DMS 273 (cell line): ENCODE data around the gene DMPK.

Source experiments
- DNase-seq: peaks from one replicate; lab custom pipeline; 2025; ENCODE audit not compliant: unreplicated experiment; lab: John Stamatoyannopoulos, UW

The DMPK gene

DNA sequence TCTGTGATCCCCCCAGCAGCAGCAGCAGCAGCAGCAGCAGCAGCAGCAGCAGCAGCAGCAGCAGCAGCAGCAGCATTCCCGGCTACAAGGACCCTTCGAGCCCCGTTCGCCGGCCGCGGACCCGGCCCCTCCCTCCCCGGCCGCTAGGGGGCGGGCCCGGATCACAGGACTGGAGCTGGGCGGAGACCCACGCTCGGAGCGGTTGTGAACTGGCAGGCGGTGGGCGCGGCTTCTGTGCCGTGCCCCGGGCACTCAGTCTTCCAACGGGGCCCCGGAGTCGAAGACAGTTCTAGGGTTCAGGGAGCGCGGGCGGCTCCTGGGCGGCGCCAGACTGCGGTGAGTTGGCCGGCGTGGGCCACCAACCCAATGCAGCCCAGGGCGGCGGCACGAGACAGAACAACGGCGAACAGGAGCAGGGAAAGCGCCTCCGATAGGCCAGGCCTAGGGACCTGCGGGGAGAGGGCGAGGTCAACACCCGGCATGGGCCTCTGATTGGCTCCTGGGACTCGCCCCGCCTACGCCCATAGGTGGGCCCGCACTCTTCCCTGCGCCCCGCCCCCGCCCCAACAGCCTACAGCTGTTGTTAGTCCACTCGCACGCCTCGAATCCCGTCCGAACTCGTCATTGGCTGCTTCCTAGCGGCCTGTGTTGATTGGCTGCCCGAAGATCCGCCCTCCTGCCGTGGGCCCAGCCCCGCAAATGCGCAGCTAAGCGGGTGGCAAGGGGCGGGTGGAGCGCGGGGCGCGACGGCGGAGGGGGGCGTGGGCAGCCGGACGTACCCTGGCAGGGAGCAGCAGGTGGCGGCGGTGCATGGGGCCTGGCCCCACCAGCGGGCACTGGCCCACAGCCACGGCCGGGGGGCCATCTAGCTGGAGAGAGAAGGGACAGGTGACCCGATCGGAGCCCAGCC is 11.8 kb downstream of the DMPK start:
- DNase-seq, result peak; percentile 97

GRCh38 chr19:45769821-45770191 is 12.5 kb downstream of the DMPK start:
- peak; percentile 80 for DNase-seq

DNA sequence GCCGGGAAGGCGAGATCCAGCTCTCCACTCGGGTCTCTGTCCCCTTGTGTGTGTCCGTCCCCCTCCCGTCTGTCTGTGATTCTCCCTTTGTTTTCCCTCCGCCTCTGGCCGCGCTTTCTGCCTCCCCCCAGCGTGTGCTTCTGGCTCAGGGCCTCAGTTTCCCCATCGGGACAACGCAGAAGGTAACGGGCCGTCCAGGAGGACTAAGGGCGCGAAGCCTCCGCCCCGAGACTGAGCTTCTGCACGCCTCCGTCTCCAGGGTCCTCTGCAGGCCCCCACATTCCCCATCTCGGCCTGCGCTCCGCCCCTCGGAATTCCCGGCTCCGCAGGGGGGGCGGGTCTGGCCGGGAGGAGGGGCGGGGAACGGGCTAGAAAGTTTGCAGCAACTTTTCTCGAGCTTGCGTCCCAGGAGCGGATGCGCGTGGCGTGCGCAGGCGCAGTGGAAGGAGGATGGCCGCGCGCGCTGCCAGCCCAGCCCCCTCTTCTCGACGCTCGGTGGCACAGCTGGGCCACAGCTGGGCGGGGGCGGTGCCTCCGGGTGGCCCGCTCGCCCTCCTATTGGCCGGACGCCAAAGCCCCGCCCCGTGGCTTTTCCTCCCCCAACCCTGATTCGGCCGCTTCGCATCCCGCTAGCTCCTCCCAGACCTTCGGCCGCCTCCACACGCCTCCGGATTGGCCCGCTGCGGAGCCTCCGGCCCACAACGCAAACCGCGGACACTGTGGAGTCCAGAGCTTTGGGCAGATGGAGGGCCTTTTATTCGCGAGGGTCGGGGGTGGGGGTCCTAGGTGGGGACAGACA is 13.1 kb downstream of the DMPK start, which contains the start of gene SIX5:
Gene SIX5, minus strand, starts transcription at position 269 of the 799 bp plus-strand sequence. CDS start 408 bp downstream, outside the sequence.
- DNase-seq, result peak; percentile 99

GRCh38 chr19:45768655-45768983 is 13.7 kb downstream of the DMPK start:
- DNase-seq, result peak; percentile 85

DNA sequence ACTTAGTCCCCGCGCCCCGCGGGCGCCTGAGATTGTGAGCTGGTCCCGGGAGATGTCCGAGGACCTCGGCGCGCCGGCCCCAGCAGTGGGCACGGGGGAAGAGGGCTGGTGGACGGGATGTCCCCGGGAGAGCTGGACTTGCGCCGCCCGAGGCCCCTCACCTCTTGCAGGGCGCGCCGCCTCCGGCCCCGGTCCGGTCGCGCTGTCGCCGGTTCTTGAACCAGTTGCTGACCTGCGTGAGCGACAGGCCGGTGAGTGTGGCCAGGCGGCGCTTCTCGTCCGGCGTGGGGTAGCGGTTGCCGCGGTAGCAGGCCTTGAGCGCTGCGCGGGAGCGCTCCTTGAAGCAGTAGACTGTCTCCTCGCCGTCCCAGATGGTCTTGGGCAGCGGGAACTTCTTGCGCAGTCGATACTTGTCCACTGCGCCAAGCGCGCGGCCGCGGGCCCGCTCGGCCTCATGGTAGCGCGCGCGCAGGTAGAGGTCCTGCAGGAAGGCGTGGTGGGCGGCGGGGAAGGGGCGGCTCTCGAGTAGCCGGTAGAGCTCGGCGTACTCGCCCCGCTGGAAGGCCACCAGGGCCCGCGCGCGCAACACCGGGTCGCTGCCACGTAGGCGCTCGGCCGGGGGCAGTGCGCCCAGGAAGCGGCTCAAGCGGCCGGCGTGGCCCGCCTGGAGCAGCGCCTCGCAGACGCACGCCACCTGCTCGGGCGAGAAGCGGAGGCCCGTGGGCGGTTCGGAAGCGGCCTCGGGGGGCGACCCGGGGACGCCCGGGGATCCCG is 14.2 kb downstream of the DMPK start:
- peak; percentile 87 for DNase-seq

DNA sequence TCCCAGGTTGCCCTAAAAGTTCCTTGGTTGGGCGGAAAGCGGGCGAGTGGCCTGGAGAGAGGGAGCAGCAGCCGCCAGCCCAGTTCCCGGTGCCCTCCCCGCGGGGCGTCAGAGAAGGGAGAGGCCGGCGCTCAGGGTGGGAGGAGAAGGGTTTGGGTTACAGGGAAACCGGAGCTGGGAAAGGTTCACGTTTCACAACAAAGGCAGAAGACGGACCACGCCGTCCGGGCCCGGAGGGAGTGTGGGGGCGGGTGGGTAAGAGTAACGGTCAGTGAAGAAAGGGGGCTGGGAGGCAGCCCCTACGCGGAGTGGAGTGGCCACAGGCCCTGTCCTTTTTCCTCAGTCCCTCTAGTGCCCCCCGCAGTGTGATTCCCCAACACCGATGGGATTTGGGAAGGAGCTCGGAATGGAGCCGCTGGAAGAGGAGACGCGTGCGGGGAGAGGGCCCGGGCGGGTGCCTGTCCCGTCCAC is 14.8 kb downstream of the DMPK start:
- DNase-seq, result peak; percentile 91

GRCh38 chr19:45766869-45767346 is 15.4 kb downstream of the DMPK start:
- DNase-seq, result no peak

GRCh38 chr19:45766296-45766868 is 15.9 kb downstream of the DMPK start:
- no peak for DNase-seq

DNA sequence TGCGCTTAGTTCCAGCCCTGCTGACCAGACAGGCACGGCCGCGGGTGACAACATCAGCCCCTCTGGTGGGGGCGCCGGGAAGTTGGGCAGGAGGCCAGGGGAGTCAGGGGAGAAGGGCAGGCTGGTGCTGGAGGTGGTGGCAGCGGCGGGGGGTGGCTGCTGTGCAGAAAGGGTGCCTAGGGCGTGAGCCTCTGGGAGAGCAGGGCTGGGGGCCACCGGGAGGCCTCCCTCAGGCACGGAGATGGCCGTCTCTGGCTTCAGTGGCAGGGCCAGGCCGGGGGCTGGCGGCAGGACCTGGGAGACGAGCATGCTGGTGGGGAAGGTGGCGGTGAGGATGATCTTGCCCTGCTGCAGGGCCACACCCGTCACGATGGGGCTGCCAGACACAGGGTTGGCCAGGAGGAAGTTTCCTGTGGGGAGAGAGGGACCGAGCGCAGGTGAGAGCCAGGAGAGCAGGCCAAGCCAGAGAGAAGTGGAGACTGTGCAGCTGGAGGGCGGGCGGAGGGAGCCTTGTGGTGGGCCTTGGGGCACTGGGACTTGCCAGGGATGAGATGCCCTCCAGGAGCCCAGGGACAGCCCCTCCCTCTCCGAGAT is 16.5 kb downstream of the DMPK start:
- DNase-seq, result no peak

- DNase-seq, result no peak
Observed at GRCh38 chr19:45764945-45765701, 17.2 kb downstream of the DMPK start.

- DNase-seq, result no peak
Observed at GRCh38 chr19:45764475-45764874, 17.8 kb downstream of the DMPK start.

- DNase-seq, result no peak
Observed at GRCh38 chr19:45763691-45764294, 18.5 kb downstream of the DMPK start.

DNA sequence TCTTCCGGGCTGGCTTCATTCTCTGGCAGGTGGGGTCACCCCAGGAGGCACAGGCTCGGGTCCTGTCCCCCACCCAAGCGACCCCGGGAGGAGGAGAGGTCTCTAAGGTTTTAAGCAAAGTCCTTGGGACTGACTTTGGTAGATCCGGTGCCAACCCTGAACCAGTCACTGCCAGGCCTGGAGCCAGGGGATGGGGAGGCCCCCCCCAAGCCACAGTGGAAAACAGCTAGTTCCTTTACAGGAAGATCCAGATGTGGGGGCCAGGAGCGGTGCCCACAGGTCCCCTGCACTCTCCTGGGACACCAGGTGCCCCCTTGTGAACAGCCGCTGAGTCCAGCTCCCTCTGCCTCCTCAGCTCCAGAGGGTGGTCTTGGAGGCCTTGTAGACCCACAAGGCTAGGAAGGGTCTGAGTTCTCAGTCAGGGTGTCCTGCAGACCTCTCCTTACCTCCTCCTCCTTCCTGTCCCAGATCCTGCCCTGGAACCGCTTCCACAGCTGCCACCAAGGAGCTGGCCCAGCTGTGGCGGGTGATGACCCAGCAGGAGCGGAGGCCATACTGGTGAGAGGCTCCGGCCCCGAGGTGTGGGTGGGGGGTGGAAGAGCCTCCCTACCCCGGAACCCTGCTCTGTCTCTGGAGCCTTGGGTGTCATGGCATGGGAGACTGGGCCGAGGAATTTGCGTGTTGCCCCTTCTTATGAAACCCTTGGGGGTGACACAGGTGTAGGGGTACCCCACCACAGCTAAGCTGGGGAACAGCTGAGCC is 19.2 kb downstream of the DMPK start:
- DNase-seq, result no peak

- DNase-seq, result no peak
Observed at GRCh38 chr19:45761714-45762113, 20.6 kb downstream of the DMPK start.

DNA sequence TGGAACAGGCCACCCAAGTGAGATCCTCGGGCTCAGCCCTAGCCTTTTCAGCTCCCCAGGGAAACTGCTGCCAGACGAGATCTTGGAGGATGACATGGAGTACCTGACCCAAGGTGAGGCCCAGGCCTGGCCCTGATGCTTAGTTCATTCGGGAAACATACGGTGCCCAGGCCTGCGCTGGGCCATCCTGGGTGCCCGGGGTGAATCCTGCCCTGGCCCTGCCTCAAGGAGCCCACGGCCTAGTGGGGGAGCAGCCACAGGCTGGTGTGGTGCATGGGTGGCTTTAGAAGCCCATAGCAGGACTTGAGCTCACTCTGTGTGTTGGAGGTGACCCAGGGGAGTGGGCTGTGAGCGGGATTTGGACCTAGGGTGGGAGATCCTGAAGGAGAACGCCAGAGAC is 23.4 kb downstream of the DMPK start:
- DNase-seq, result no peak

- no peak for DNase-seq
Observed at GRCh38 chr19:45757695-45758094, 24.6 kb downstream of the DMPK start.

- DNase-seq, result no peak
Observed at GRCh38 chr19:45754323-45754722, 28.0 kb downstream of the DMPK start.

- no peak for DNase-seq
Observed at GRCh38 chr19:45753548-45753947, 28.7 kb downstream of the DMPK start.
